GM12874 (cell line): ENCODE data around the gene SPATA16.

Experiments used
- TF ChIP-seq, protein P1 (sequence below): IDR thresholded peaks from 2 replicates; pipeline ENCODE4 v1.5.1; 2011; ENCODE audit warnings: low read depth, mild to moderate bottlenecking, control low read depth, low read length, moderate library complexity; ENCODE audit not compliant: insufficient read depth

Gene SPATA16

DNA sequence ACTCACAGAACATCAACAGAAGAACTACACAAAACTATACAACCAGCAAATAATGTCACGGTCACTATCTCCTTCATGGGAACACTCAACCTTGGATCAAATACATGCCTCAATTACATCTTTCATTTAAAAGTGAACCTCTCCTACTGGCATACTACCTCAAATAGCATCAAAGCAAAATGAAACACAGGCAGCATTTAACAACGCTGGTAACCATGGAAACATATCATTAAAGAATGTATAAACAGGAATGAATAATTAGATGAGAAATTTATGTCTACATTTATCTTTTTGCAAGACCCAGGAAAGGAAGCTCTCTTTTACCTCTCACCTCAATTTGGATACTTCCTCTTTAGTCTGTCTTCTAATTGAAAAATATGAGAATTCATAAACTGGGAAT is 172.4 kb downstream of the SPATA16 start:
- TF ChIP-seq, protein P1, sequence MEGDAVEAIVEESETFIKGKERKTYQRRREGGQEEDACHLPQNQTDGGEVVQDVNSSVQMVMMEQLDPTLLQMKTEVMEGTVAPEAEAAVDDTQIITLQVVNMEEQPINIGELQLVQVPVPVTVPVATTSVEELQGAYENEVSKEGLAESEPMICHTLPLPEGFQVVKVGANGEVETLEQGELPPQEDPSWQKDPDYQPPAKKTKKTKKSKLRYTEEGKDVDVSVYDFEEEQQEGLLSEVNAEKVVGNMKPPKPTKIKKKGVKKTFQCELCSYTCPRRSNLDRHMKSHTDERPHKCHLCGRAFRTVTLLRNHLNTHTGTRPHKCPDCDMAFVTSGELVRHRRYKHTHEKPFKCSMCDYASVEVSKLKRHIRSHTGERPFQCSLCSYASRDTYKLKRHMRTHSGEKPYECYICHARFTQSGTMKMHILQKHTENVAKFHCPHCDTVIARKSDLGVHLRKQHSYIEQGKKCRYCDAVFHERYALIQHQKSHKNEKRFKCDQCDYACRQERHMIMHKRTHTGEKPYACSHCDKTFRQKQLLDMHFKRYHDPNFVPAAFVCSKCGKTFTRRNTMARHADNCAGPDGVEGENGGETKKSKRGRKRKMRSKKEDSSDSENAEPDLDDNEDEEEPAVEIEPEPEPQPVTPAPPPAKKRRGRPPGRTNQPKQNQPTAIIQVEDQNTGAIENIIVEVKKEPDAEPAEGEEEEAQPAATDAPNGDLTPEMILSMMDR, result no peak

DNA sequence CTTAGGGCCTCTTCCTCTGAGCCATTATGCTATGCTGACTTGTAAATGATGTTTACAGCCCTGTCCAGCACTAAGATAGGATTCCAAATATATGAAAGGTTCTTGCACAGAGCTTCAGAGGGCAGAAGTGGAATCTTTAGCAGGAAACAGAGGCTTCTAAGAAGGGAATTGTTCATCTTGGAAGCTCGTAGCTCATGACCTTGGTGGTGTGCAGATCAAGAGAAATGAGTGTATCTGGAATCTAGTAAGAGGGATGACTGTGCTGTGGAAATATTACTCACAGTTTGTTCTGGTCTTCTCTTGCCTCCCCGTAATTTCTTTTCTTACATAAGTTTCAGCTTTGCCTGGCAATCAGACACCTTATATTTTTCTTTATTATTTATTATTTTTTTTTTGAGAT is 175.8 kb downstream of the SPATA16 start:
- TF ChIP-seq, protein P1, result no peak

DNA sequence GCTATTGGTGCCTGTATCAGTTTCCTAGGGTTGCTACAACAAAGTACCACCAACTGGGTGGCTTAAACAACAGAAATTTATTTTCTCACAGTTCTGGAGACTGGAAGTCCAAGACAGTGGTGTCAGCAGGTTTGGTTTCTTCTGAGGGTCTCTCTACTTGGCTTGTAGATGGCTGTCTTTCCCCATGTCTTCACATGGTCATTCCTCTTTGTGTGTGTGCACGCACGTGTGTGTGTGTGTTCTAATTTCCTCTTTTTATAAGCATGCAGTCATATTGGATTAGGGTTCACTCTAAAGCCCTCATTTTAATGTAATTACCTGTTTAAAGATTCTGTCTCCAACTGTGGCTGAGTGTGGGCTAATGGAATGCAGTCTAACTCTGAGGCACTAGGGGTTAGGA is 182.5 kb downstream of the SPATA16 start:
- TF ChIP-seq, protein P1, result no peak

DNA sequence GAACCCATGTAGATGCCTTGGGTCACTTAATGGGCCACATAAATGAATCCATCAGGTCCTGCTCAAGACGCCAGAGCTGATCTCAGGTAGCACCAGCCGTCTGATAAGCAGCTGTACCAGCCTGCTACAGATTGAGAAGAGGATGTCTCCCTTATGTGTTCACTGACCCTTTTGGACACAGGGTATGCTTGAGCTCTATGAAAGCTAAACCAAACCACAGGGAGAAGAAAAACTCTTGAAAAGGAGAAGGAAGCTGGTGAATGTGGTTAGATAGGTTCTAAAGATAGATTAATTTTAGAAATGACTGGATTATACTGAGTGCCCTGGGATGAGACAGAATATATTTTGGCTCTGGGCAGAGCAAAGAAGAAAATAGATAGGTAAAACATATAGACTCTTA is 187.5 kb downstream of the SPATA16 start:
- TF ChIP-seq, protein P1, result no peak

DNA sequence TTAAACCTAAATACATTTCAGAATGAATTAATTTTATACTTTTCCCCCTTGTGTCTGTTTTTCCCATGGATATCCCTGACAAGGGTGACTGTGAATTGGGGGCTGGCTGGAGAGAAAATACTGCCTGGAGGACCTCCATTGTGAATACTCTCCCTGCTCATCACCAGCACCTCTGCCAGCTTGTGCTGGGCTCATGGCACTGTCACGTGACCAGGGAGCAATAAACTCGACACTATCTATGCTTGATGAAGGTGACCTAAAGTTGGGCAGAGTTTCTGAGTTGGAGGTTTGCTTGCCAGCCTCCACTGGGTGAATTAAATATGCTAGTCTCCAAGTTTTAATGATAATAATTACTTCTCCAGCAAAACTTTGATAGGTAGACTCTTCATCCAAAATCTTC is 189.5 kb downstream of the SPATA16 start:
- TF ChIP-seq, protein P1, result no peak

DNA sequence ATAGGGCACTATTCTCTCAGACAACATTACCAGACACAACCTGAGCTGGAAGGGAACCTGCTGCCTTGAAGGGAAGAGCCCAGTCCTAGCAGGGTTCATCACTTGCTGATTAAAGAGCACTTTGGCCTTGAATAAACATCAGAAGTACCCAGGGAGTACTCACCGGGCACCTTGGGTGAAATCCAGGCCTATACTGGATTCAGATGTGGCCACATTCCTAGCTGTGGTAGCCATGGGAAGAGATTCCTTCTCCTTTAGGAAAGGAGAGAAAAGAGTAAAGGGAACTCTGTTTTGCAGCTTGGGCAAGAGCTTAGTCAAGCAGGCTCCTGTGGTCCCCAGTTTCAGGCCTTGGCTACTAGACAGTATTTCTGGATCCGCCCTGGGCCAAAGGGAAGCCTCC is 195.0 kb downstream of the SPATA16 start:
- TF ChIP-seq, protein P1, result no peak

DNA sequence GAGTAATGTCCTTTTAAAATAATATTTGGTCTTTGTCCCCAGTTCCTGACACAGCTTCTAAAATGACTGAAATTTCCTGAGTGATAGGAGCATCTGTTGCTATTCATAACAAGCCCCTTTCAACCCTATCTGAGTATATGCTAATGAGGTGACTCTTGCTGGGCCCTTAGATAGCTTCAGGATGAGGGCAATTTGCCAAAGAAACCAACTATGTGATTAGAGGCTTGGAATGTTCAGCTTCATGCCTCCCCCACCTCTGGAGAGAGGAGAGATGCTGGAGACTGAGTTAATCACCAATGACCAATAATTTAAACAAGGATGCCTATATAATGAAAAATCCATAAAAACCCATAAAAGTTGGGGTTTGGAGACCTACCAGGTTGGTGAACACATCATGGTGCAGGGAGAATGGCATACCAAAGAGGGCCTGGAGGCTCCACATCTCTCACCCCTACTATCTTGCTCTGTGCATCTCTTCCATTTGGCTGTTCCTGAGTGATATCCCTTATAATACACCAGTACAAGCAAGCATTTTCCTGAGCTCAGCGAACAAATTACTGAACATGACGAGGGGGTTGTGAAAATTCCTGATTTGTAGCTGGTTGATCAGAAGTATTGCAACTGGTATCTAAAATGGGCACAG is 201.3 kb downstream of the SPATA16 start:
- TF ChIP-seq, protein P1, result no peak
